ENCODE data around the gene CCNB2.
"Not testable (repeated sequence)": the region's sequence is repeated elsewhere in the genome, so short reads cannot be mapped to it uniquely, and the experiment has no call there.

CCNB2 gene

DNA sequence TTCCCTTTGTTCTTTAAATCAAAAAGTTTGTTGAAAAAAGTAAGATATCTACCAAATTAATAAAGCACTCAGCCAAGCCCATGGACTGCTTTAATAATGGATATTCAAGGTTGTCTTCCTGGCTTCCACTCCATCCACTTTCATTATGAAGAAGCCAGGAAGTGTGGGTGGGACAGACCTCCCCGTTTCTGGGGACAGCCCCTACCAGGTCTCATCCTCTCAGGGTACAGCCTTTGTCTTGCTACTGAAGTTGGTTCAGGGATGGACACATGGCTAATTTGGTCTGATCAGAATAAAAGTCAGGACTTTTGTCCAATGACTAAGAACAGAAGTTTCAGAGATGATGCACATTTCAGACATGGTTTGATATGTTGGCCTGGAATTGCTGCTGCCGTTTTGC is 32.6 kb downstream of the CCNB2 start:
- DNase-seq = no peak

DNA sequence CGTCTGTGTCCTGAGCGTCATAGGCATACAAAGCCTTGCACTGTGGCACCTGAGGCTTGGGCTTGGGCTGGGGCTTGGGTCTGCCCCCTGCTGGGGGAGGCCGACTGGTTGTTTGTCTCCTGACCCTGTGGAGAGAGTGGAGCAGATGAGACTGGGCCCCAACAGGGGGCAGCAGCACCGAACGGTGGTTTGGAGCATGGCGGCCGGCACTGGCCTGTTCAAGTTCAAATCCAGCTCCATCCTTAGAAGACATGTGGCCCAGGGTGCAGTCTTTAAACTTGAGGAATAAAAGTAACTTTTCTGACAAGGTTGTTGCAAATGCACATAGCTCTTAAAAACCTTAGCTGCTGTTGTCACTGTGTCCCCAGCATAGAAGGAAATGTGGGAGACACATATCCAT is 33.3 kb downstream of the CCNB2 start:
- peak; percentile 26 for DNase-seq

DNA sequence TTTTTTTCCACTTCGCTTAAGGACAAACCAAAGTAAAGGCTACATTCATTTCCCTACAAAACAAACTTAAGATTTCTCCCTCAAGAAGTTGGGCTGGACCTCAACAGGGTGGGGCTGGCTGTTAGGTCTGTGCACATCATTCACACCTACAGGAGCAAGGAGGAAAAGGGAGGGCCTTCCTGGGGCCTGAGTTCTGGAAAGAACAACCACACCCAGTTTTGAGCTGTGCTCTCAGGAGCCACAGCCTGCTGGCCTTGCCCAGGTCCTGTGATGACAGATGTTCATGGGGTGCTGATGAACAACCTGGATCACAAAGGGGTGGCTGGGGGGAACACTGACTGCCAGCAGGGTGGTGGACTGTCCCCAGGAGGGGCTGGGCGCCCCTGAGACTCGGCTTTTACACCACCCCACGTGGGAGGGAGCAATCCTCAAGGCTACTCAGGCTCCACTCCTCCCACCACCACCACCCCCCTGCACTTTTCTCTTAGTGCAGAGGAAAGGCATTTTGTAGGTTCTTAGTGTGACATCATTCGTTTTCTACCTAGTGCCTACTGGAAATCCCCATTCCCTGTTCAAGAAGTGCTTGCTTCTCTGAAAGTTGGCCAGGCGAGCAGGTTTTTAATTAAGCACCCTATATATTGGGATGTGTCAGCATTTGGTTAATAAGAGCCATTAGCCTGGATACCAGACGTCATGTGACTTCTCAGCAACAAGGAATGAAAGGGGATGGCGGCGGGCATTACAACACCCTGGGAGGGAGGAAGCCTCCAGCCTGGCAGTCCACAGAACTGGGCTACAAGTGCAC is 35.7 kb downstream of the CCNB2 start:
- no peak for DNase-seq

DNA sequence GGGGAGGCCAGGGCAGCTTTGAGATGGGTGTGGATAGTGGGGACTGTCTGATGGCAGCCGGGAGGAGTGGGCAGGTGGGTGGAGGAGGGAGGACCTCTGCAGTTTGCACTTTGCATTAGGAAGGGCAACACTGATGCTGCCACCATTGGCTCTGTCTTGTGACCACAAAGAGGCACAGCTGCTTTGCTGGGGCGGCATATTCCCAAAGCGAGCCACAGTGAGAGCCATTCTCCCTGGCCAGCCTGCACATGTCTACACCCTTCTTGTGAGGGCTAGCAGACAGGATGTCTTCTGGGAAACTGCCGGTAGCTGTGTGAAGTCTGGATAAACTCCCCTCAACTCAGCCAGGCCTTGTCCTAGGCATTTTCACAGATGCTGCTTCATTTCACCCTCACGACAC is 38.3 kb downstream of the CCNB2 start:
- DNase-seq = no peak

DNA sequence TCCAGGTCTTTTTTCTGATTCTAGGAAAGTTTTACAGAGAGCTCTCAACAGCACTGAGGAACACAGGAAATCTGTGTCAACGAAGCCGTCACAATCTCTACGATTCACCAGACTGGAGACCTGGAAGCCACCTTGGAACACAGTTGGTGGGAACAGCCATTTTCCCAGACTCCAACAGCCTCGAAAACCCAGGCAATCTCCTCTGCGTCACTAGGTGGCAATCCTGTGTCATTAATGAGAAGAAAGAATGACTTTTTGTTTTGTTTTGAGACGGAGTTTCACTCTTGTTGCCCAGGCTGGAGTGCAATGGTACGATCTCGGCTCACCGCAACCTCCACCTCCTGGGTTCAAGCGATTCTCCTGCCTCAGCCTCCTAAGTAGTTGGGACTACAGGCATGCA is 39.6 kb downstream of the CCNB2 start:
- not testable (repeated sequence) for DNase-seq

DNA sequence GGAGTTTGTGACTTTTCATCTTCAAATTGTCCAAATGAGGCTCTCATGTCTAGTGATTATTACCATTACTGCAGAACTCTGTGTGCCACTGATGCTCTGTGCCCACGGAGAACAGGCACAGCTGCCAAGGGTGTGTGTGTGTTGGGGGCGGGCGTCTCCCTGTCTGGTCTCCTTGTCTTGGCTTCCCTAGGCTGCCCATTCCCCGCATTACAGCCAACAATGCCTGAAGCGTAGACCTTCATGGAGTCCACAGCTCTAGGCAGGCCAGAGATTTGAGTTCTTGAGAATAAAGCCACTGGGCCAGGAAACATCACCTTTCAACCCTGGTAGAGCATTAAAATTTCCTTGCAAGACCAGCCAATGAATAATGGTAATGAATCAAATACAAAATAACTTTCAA is 42.7 kb downstream of the CCNB2 start:
- no peak for DNase-seq

DNA sequence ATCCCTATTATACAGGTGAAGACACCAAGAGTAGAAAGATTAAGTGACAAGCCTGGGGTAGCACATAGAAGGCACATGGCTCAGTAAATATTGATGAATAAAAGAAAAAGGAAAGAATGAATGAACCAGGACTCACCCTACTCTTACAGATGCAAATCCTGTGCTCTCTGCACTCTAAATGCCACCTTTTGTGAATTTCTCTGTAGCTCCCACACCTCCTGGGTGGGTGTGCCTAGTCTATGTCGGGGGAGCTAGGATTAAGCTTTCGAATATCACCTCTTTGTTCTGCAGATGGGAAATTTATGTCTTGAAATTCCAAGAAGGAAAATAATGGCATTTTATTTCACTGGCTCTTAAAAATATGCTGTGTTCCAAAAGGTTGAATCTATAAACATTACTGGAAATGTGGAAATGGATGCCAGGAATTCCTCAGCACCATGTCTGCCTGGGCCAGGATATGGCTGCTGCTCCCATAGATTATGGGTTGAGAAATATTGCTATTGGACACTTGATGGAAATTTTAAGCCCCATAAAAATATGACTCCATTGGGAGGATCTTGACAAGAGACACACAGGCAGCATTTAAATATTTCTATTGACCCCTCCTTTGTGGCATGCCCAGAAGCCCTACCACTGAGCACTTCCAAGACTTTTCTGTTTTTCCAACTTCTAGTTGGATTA is 43.3 kb downstream of the CCNB2 start:
- DNase-seq = no peak

DNA sequence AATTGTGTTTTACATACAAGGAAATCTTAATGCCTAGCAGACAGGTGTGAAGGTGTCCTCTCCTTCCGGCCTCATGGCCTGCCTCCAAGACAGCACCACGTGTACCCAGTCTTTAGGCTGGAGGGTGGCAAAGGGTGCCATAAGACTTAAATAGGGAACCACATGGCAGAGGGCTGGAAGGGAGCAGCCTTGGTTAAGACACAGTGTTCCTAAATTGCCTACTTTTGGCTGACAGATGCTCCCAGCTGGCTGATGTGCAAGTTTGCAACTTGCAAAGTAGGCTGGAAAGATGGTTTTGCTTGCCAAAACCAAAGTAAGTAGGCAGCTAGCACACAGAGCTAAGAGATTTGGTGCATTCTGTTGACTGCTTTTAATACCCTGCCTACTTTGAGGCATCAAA is 45.2 kb downstream of the CCNB2 start:
- DNase-seq = no peak

DNA sequence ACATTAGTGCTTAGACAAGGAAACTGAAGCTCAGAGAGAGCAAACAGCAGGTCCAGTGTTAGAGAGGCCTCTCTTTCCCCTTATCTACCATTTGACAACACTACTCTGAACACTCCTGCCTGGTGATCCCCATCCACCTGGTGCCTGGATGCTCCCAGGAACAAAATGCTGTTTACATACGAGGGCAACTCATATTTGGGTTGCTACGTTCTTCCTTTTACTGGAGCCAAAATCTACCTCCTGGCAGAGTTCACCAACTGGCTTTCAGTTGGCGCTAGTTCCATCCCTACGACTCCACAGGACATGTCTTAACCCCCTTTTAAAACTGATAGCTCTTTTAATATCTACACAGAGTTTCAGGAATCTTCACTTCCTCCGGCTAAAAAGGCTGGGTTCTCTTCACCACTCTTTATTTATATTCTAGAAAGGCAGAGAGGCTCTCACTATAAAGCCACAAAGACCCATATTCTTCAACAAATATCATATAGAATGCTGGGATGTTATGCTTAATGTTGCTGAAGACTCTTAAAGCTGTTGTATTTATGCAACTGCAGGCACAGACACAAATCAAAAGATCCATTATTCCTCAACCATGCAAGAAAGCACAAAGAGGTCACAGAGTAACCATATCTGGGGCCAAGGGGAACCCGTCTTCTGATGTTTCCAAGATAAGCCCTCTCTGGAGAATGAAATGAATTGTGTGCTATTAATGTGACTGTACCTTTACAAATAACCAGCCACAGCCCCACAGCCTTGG is 47.9 kb downstream of the CCNB2 start:
- no peak for DNase-seq

DNA sequence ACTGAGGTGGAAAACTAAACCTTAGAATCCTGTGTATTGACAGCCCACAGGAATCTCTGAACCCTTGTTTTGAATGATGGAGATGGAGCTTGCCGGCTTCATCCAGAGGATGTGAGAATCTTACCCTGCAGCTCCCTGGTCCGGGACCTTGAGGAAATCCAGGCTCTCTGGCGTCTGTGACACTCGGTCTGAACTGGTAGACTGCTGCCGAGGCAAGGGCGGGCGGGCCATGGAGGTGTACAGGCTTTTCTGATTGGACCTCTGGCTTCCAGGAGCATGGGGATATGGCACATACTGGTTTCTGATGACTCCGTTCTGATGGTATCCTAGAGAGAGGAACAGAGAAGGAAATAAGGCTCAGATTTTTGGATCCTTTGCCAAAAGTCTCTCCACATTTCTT is 48.5 kb downstream of the CCNB2 start:
- DNase-seq = no peak

DNA sequence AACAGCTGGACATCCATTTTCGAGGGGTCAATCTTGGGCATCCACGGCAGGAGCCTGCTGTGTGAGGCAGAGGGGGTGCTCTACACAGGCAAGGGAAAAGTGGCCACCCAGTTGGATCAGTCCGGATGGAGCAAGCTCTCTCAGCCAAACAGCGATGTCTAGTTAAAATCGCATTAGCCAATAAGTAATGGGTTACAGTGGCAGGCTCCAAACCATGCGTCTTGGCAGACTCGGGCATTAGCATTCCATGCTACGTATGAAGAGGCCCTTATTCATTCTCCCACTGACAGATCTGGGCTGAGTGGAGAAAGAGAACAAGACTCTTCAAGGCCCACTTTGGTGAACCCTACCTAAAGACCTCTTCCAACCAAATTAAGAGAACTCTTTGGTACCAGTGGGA is 49.3 kb downstream of the CCNB2 start:
- DNase-seq = no peak

DNA sequence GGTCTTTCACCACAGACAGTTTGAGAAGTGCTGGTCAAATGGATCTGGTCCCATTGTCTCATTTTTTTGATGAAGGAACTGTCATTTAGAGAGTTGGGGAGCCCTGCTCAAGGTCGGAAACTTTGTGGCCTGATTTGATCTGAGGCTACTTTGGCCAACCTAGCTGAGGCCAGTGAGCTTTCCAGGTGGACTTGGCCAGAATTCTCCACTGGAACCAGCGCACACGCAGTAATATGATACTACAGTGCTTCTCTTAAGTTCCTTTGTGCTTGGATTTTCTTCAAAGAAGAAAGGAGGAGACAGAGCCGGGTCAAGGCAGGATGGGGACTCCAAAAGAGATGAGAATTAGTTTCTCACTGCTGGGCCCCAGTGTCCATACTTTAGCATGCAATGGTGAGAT is 50.5 kb downstream of the CCNB2 start:
- no peak for DNase-seq

DNA sequence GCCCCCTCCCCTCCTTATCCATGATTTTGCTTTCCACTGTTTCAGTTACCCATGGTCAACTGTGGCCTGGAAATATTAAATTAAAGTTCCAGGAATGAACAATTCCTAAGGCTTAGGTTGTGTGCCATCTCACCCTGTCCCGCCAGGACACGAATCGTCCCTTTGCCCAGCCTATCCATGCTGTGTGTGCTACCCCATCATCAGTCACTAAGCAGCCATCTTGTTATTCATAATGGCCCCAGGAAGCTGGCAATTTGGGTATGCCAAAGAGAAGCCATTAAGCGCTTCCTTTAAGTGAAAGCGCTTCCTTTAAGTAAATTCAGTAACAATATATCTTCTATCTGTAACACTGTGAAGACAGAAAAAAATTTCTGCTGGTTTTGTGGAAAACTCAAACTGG is 52.5 kb downstream of the CCNB2 start:
- DNase-seq = no peak

DNA sequence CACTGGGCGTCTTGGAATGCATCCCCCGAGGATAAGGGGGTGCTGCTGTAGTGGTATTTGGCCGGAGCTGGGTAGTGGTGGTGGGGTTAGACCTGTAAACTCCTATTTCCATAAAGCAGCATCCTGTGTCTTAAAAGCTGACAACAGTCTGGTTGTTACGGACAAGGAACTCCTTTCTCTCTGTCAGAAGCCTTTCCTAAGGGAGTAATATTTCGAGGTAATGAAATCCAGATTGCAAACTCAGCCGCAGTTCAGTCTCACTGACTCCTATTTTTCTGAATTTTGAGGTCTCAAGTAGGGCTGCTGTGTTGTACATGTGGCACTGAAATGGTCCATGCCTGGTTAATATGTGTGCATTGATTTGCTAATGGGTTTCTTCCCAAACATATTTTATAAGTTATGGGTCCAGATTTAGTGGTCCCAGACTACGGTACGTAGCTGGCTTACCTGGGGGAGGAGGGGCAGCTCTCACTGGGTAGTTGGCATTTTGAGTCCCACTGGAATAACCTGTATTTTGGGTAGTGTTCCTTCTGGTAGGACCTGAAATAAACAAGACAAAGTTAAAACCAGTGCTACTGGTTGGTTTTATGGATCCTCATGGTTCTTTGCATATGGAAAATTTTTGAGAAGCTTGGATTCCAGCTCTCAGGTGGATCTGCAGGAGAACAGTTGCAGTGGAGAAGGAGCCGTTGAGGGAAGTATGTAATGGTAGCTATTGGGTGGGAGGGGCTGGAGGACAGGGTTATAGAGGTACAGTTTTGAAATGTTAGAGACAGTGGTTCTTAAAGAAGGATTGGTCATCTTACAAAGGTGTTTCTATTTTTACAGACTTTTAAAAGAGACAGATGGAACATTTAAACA is 53.1 kb downstream of the CCNB2 start:
- DNase-seq = no peak

DNA sequence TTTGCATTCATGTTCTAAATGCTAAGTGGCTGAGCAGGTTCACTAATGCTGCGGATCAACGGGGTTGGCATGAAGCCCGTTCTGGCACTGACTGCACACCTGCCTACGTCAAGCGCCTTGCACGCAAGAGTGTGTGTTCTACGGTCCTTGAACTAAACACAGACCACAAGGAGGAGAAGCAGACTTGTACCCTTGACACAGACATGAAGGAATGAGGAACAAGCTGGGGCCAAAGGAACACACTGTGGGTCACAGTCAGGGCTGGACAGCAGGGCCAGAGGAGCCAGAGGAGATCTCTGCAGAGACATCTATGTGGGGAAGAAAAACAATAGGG is 53.7 kb downstream of the CCNB2 start:
- DNase-seq = no peak

DNA sequence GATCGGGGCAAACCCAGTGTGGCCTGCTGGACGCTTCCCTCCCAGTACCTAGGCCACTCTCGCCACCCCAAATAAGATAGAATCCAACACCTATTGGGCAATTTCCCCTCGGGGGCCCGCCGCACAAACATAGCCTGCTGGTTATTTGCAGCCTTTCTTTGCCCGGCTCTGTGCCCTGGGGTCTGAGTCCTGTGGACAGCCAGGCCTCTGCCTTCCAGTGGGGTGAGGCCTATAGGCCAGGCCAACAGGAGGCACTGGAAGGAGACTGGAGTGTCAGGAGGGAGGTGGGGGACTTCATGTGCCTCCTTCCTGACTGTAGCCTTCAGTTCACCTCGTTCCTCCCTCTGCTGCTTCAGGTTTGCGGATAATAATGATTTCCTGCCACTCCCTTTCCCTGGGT is 54.3 kb downstream of the CCNB2 start:
- DNase-seq = no peak

DNA sequence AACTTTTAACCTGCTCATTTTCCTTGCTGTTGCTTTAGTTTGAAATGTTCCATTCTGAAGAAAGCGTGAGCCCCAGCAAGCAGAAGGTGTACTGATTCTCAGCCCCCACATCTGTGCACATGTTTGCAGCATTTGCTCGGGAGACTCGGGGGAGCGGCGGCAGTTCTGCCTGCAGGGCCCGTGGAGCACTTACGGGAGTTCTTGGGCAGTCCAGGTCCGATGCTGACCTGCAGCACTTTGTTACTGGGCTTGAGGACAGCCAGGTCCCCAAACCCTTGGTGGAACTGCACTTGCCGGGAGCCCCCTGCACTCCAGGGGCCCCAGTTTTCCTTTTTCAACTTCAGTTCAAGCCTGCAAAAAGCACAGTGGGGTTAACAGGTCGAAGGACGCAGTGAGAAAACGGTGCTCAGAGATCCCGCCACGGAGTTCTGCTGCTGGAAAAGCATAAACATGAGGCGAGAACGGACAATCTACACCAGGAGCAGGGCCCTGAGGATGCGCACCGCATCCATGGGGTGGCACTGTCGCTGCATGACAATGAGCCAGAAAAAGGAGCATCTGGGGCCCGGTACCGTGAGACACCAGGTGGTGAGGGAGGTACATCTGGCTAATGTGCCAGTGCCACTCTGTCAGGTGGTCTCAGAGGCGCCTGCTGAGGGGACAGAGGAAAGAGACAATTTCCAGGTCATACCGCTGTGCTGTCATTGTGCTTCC is 56.1 kb downstream of the CCNB2 start:
- peak; percentile 86 for DNase-seq

DNA sequence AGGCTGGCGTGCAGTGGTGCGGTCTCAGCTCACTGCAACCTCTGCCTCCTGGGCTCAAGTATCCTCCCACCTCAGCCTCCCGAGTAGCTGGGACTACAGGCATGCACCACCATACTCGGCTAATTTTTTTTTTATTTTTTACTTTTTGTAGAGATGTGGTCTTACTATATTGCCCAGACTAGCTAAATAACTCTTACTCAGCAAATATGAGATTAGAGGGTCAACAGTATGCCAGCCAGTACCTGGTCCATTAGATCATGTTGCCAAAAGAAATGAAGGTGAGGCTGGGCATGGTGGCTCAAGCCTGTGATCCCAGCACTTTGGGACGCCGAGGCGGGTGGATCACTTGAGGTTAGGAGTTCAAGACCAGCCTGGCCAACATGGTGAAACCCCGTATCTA is 57.1 kb downstream of the CCNB2 start:
- DNase-seq = not testable (repeated sequence)

DNA sequence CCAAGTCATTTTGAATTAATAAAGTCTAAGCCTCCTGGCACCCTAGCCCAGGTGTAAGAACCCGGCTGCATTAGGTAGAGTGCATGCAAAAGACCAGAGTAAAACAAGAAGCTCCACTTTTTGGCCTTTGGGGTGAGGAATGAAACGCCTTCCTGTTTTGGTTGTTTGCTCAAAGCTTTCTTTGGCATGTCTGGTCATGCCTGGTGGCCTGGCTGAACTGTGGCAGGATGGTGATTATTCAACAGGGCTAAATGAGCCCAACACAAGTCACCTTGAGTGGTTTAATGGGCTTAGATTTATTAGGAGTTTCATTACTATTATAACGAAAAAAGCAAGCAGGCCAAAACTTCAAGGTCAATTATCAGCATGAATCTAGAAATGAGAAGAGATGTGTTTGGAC is 60.8 kb downstream of the CCNB2 start:
- DNase-seq = peak; percentile 37

DNA sequence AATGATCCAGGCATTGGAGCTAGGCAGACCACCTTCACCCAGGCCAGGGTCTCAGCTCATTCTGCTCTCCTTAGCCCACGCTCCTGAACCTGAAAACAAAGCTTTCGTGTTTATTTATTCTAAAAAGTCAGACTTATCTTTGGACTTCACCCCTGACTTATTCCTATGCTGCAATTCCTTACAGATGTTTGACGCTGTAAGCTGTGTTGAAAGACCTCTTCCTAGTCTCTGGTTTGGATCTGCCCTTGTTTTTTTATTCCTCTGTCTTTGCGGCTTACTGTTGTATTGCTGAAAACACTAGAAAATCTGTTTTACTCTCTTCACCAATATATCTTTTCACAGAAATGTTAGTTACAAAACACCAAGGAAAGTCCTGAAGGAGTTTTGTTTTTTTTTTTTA is 61.2 kb downstream of the CCNB2 start:
- DNase-seq = no peak

DNA sequence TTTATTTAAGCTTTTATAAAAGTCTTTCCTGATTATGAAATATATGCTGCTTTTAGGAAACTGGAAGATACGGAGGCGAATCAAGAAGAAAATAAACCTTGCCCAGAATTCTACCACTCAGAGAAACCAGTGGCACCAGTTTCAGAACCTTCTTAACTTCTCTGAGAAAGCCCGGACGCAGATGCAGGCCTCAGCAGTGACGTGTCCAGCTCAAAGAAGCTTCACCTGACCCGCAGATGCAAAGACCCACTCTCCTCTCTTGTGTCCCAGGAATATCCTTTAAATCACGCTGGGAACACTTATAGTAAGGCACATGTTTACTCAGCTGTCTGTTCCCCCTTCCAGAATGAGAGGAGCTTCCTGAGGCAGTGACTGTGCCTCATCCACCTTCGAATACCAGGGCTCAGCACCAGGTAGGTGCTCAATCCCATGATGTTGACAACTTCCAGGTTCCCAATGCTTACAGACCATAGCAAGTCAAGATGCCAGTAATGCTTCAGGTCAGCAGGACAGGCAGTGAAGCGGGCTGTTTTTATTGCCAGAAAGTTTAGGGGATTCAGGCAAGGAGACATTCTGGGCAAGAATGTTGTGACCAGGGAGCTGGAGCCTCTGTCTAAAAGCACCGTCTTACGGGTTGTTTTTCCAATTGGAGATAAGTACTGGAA is 61.8 kb downstream of the CCNB2 start:
- peak; percentile 60 for DNase-seq

DNA sequence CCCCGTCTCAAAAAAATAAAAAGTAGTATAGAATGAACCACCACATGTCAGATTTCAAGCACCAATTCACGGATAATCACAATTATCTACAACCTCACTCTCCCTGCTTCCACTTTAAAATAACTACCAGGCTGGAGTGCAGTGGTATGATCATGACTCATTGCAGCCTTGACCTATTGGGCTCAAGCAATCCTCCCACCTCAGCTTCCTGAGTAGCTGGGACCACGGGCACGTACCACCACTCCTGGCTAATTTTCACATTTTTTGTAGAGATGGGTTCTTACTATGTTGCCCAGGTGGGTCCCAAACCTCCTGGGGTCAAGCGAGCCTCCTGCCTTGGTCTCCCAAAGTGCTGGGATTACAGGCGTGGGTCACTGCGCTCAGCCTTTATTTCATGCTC is 63.6 kb downstream of the CCNB2 start:
- DNase-seq = no peak
